Measurements from ENCODE around the gene AFP.
"Not testable (repeated sequence)": the region's sequence is repeated elsewhere in the genome, so short reads cannot be mapped to it uniquely, and the experiment has no call there.

Gene AFP

DNA sequence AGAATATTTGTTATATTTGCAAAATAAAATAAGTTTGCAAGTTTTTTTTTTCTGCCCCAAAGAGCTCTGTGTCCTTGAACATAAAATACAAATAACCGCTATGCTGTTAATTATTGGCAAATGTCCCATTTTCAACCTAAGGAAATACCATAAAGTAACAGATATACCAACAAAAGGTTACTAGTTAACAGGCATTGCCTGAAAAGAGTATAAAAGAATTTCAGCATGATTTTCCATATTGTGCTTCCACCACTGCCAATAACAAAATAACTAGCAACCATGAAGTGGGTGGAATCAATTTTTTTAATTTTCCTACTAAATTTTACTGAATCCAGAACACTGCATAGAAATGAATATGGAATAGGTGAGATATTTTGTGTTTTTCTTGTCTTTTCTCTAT lies at the start of gene AFP:
Gene AFP, plus strand, starts transcription at position 238 of the 400 bp plus-strand sequence. Its CDS starts 42 bp downstream, at position 280.
- DNase-seq (ENCODE audit: low read depth) = no peak

GRCh38 chr4:73387552-73387951 lies 48.5 kb upstream of the AFP start:
- no peak for DNase-seq (ENCODE audit: low read depth)

GRCh38 chr4:73388887-73389286 lies 47.1 kb upstream of the AFP start:
- no peak for DNase-seq (ENCODE audit: low read depth)

DNA sequence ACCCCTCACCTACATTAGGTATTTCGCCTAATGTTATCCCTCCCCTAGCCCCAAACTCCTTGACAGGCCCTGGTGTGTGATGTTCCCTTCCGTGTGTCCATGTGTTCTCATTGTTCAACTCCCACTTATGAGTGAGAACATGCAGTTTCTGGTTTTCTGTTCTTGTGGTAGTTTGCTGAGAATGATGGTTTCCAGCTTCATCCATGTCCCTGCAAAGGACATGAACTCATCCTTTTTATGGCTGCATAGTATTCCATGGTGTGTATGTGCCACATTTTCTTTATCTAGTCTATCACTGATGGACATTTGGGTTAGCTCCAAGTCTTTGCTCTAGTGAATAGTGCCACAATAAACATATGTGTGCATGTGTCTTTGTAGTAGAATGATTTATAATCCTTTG lies 46.4 kb upstream of the AFP start:
- DNase-seq (ENCODE audit: low read depth) = not testable (repeated sequence)

GRCh38 chr4:73391774-73392173 lies 44.2 kb upstream of the AFP start:
- DNase-seq (ENCODE audit: low read depth) = no peak

- peak; percentile 4 for DNase-seq (ENCODE audit: low read depth)
These were observed 43.1 kb upstream of the AFP start for GRCh38 chr4:73392936-73393335.

- DNase-seq (ENCODE audit: low read depth) = no peak
These were observed 39.7 kb upstream of the AFP start for GRCh38 chr4:73396304-73396703.

- DNase-seq (ENCODE audit: low read depth) = no peak
These were observed 38.7 kb upstream of the AFP start for GRCh38 chr4:73396993-73397972.

GRCh38 chr4:73401412-73401811 lies 34.6 kb upstream of the AFP start:
- no peak for DNase-seq (ENCODE audit: low read depth)

GRCh38 chr4:73404042-73404441 lies 32.0 kb upstream of the AFP start, which contains the start of gene ALB:
Gene ALB, plus strand, starts transcription at chr4:73404287. Its CDS starts 41 bp downstream, at chr4:73404328.
- no peak for DNase-seq (ENCODE audit: low read depth)

- DNase-seq (ENCODE audit: low read depth) = no peak
These were observed 31.6 kb upstream of the AFP start for GRCh38 chr4:73404457-73404856.

GRCh38 chr4:73405138-73405537 lies 30.9 kb upstream of the AFP start:
- DNase-seq (ENCODE audit: low read depth) = no peak

- no peak for DNase-seq (ENCODE audit: low read depth)
These were observed 29.5 kb upstream of the AFP start for GRCh38 chr4:73406548-73406875.

DNA sequence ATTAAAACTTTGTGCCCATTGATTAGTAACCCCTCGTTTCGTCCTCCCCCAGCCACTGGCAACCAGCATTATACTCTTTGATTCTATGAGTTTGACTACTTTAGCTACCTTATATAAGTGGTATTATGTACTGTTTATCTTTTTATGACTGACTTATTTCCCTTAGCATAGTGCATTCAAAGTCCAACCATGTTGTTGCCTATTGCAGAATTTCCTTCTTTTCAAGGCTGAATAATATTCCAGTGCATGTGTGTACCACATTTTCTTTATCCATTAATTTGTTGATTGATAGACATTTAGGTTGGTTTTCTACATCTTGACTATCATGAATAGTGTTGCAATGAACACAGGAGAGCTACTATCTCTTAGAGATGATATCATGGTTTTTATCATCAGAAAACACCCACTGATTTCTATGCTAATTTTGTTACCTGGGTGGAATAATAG lies 28.8 kb upstream of the AFP start:
- DNase-seq (ENCODE audit: low read depth) = no peak

- no peak for DNase-seq (ENCODE audit: low read depth)
These were observed 27.7 kb upstream of the AFP start for GRCh38 chr4:73408181-73408867.

- no peak for DNase-seq (ENCODE audit: low read depth)
These were observed 26.8 kb upstream of the AFP start for GRCh38 chr4:73409012-73409862.

DNA sequence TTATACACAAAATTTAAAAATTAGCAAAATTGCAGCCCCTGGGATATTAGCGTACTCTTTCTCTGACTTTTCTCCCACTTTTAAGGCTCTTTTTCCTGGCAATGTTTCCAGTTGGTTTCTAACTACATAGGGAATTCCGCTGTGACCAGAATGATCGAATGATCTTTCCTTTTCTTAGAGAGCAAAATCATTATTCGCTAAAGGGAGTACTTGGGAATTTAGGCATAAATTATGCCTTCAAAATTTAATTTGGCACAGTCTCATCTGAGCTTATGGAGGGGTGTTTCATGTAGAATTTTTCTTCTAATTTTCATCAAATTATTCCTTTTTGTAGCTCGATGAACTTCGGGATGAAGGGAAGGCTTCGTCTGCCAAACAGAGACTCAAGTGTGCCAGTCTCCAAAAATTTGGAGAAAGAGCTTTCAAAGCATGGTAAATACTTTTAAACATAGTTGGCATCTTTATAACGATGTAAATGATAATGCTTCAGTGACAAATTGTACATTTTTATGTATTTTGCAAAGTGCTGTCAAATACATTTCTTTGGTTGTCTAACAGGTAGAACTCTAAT lies 26.0 kb upstream of the AFP start:
- no peak for DNase-seq (ENCODE audit: low read depth)

DNA sequence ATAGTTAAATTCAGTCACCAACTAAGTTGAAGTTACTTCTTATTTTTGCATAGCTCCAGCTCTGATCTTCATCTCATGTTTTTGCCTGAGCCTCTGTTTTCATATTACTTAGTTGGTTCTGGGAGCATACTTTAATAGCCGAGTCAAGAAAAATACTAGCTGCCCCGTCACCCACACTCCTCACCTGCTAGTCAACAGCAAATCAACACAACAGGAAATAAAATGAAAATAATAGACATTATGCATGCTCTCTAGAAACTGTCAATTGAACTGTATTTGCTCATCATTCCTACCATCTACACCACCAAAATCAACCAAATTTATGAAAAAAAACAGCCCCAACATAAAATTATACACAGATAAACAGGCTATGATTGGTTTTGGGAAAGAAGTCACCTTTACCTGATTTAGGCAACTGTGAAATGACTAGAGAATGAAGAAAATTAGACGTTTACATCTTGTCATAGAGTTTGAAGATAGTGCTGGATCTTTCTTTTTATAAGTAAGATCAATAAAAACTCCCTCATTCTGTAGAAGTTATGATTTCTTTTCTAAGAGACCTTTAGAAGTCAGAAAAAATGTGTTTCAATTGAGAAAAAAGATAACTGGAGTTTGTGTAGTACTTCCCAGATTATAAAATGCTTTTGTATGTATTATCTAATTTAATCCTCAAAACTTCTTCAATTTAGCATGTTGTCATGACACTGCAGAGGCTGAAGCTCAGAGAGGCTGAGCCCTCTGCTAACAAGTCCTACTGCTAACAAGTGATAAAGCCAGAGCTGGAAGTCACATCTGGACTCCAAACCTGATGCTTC lies 24.9 kb upstream of the AFP start:
- no peak for DNase-seq (ENCODE audit: low read depth)

DNA sequence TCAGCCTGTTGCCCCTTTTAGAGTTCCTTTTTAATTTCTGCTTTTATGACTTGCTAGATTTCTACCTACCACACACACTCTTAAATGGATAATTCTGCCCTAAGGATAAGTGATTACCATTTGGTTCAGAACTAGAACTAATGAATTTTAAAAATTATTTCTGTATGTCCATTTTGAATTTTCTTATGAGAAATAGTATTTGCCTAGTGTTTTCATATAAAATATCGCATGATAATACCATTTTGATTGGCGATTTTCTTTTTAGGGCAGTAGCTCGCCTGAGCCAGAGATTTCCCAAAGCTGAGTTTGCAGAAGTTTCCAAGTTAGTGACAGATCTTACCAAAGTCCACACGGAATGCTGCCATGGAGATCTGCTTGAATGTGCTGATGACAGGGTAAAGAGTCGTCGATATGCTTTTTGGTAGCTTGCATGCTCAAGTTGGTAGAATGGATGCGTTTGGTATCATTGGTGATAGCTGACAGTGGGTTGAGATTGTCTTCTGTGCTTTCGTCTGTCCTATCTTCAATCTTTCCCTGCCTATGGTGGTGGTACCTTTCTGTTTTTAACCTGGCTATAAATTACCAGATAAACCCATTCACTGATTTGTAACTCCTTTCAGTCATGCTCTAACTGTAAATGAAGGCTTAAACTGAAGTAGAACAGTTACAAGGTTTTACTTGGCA lies 24.1 kb upstream of the AFP start:
- no peak for DNase-seq (ENCODE audit: low read depth)

GRCh38 chr4:73413294-73413755 lies 22.7 kb upstream of the AFP start:
- no peak for DNase-seq (ENCODE audit: low read depth)

Data from amniotic epithelial cell (primary cell).